ENCODE results near the gene CLRN1. TPM values are rescaled to one million over a fixed set of nuclear protein-coding genes. Genes with fewer than 3 reads are reported as not detected.
"Not testable (repeated sequence)": the region's sequence is repeated elsewhere in the genome, so short reads cannot be mapped to it uniquely, and the experiment has no call there.

CLRN1 gene, protein sequence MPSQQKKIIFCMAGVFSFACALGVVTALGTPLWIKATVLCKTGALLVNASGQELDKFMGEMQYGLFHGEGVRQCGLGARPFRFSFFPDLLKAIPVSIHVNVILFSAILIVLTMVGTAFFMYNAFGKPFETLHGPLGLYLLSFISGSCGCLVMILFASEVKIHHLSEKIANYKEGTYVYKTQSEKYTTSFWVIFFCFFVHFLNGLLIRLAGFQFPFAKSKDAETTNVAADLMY
- not detected in 2 replicates for total RNA-seq (2014; rRNA removed; shearing (Covaris generic))

DNA sequence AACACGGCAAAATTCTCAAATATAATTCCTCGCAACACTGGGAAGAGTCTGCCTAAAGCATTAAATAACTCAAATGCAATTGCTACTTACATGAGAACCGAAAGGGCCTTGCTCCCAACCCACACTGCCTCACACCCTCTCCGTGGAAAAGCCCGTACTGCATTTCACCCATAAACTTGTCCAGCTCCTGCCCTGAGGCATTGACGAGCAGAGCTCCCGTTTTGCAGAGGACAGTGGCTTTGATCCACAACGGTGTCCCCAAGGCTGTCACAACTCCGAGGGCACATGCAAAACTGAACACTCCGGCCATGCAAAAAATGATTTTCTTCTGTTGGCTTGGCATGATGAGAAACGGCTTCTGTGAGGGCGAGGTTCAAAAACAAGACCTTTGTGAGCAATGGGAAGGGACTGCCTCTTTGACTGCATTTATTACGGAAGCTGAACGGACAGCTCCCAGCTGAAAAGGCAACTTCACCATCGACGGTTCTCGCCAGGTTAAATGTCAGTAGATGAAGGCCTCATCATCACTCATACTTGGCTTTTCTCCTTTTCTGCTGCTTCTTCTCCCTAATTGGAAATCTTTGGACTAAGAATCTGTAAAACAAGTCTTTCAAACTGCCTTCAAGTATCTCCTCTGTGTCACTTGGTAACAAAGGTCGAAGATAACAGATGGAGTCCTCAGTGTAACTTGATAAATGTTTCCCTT is at the start of gene CLRN1:
CLRN1 (minus strand) TSS at position 362 of the 706 bp plus-strand sequence; CDS start at position 343, 19 bp downstream.
- peak; percentile 14 for DNase-seq (ENCODE audit: low read depth)

GRCh38 chr3:151016478-151016795 is 43.9 kb upstream of the CLRN1 start:
- no peak for DNase-seq (ENCODE audit: low read depth)

GRCh38 chr3:151015767-151016477 is 43.4 kb upstream of the CLRN1 start:
- DNase-seq (ENCODE audit: low read depth): no peak

DNA sequence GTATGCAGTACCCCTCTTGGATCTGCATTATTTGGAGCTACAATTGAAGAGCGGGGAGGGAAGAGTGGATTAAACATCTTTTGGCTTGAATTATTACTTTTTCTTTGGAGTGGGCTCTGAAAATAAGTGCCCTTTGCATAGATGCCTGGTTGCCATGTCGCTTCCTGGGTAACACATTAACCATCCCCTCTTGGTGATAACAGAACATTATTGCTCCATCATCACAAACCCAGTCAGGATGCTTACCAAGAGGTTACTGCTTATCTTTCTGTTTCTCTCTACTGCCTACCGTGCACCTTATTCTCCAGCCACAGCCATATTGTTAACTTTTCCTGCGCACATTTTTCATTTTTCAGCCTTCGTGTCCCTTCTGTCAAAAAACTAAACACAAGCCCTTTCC is 42.7 kb upstream of the CLRN1 start:
- no peak for DNase-seq (ENCODE audit: low read depth)

GRCh38 chr3:151014501-151015018 is 42.0 kb upstream of the CLRN1 start:
- no peak for DNase-seq (ENCODE audit: low read depth)

- DNase-seq (ENCODE audit: low read depth): no peak
These were observed 40.2 kb upstream of the CLRN1 start for GRCh38 chr3:151012753-151013152.

- DNase-seq (ENCODE audit: low read depth): peak; percentile 54
These were observed 38.9 kb upstream of the CLRN1 start for GRCh38 chr3:151011427-151011826.

DNA sequence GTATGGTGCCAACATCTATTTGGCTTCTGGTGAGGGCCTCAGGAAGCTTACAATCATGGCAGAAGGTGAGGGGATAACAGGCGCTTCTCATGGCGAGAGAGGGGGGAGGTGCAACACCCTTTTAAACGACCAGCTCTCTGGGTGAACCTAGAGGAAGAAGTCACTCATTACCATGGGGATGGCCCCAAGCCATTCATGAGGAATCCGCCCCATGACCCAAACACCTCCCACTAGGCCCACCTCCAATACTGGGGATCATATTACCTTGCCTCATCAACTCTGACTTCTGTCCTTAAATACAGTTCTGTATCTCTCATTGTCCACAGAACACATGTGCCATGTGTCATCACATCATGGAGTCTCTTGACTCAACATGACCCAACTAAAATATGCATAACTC is 37.5 kb upstream of the CLRN1 start:
- DNase-seq (ENCODE audit: low read depth): peak; percentile 27

DNA sequence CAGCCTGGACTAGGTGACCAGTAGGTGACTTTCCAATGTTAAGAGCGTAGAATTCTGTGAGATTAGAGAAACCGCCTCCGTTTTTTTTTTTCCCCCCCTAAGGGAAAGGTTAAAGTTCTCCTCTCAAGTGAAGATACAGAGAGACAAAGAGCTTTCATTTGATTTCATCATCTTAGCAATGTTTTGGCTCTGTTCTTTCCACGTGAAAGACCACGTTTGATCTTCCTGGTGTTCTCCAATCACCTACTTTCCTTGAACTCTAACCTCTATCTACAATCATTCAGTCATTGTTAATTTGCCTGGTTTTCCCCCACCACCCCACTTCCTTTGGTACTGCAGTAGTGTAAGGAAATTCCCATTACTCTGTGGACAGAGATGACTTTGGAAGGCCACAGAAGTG is 36.9 kb upstream of the CLRN1 start:
- DNase-seq (ENCODE audit: low read depth): no peak

GRCh38 chr3:151008699-151009098 is 36.2 kb upstream of the CLRN1 start:
- peak; percentile 43 for DNase-seq (ENCODE audit: low read depth)

DNA sequence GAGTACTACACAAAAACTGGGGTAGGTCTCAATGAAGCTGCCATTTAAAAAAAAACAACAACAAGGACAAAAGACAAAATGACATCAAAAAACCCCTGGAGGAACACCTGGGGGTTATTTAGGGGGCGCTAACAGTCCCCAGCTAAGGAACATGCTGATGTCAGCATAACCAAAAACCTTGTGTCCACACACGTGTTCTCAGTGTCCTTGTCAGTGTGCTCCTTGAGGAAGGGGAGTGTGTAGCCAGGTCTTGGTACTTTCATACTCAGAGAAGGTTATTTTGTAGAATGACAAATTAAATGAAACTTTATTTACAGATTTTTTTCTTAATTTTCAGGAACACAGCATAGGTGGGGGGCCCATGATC is 31.2 kb upstream of the CLRN1 start:
- no peak for DNase-seq (ENCODE audit: low read depth)

DNA sequence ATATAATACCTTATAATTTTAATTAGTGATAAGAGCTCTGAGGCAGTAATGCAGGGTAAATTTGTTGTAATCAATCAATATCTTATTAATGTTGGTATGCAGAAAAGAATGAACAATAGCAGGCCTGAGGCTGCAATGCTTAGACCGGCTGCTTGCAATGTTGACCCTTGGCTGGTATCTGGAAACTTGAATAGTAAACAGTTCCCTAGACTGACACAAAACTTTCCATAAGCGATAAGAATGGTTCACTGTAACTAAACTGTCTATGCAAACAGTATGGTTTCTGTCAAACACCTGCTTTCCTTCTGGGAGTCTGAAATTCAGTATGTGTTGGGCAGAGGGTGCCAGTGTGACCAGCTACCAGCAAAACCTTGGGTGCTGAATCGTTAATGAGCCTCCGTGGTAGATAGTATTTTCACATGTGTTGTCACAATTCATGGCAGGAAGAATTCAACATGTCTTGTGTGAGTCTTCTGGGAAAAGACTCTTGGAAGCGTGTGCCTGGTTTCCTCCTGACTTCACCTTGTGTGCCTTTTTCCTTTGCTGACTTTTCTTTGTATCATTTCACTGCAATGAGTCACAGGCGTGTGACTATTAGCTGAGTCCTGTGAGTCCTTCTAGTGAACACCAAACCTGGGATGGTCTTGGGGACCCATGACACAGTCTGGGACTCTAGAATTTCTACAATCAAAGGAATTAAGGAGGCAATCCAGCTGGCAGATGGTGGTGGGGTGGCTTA is 30.7 kb upstream of the CLRN1 start:
- DNase-seq (ENCODE audit: low read depth): peak; percentile 22

DNA sequence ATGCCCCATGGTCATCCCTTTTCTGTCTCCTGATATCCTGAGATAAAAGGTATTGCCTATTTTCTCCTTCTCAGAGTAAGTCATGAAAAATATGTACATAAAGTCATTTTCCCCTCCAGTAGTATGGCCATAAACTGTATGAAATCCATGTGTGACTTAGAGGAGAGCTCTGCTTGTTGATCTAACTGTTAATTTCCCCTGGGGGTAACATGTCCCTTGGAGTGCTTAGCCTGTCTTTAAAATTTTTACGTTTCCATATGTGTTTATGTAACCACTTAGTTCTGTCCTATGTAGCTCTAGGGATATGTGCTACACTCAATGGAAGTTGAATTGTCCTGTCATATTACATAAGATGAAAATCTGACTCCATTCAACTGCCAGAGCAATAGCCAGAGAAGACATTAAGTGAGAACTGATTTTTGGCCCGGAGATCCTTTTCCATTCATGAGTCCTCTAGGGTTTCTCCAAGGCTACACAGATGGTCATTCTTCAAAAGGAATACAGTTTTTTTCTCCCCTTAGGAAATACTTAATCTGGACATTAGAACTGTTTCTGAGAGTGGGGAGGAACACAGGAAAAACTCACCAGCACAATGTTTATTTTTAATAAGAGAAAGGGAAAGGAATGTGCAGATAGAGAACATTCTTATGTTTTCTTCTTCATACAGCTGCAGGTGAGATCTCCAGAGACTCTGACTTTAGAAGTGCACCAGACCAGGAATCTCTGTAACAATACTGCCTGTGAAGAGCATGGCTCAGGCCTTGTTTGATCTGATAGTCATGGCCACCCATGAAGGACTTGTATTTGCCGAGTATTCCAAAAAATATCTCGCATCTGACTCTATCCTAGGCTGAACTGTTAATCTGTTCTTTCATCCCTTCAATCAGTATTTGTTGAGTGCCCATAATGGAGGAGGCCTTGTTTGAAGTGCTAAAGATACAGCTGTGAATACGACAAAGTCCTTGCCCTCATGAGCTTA is 29.8 kb upstream of the CLRN1 start:
- no peak for DNase-seq (ENCODE audit: low read depth)

GRCh38 chr3:150998996-150999395 is 26.5 kb upstream of the CLRN1 start:
- no peak for DNase-seq (ENCODE audit: low read depth)

GRCh38 chr3:150996731-150997130 is 24.2 kb upstream of the CLRN1 start:
- DNase-seq (ENCODE audit: low read depth): no peak

DNA sequence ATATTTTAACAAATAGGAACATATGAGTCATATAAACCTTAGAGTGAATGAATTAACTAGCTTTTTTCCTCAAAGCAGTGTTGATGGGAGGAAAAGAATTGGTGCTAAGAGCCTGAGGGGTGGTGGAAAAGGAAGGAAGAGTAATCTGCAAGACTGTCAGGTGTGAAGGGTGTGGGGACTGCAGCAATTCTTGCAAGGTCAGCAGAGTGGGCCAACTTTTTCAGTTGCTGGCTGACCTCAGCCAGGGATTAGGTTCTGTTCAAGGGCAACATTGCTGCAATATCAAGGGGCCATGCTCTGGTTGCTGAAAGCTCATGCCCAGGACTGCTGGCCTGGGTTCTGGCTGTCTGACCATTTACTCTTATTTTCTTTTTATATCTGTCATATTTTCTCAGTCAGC is 23.0 kb upstream of the CLRN1 start:
- no peak for DNase-seq (ENCODE audit: low read depth)

GRCh38 chr3:150989208-150989607 is 16.7 kb upstream of the CLRN1 start:
- no peak for DNase-seq (ENCODE audit: low read depth)

- not testable (repeated sequence) for DNase-seq (ENCODE audit: low read depth)
These were observed 15.9 kb upstream of the CLRN1 start for GRCh38 chr3:150988395-150988794.

GRCh38 chr3:150985711-150986110 is 13.2 kb upstream of the CLRN1 start:
- DNase-seq (ENCODE audit: low read depth): no peak

DNA sequence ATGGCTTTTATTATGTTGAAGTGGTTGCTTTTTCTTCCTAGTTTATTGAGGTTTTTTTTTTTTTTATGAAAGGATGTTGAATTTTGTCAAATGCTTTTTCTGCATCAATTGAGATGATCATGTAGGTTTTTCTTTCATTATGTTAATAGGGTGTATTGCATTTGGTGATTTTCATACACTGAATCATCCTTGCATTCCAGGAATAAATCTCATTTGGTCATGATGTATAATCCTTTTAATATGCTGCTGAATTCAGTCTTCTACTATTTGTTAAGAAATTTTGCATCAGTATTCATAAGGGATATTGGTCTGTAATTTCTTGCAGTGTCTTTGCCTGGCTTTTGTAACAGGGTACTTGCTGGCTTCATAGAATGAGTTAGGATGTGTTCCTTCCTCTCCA is 11.5 kb upstream of the CLRN1 start:
- no peak for DNase-seq (ENCODE audit: low read depth)

DNA sequence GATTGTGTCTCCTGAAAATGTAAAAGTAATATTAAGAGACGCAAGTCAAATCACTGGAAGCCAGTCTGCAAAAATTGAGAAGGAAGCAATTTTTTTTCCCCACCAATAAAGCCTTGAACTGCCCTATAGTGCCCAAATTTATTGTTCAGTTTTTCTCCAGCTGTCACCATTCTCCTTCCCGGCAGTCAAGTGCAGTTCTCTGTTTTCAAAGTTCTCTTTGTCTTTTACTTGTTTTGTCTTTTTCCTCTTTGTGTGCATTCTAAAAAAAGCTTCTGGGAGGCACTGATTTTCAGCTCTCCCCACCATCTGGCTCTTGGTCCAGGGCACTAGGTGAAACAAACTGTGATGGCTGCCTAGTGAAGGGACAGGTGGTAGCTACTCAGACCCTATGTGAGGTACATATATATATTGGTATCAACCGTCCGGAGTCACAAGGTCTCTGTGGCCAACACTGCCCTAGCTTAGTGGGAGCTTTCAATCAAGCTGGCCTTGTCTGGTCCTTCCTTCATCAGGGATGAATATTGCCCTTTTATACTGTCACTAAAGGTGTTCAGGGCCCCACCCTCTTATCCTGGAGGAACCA is 6.1 kb upstream of the CLRN1 start:
- no peak for DNase-seq (ENCODE audit: low read depth)

Measured in RPMI7951 (cell line).